ENCODE data around the gene MAVS.

The MAVS gene

DNA sequence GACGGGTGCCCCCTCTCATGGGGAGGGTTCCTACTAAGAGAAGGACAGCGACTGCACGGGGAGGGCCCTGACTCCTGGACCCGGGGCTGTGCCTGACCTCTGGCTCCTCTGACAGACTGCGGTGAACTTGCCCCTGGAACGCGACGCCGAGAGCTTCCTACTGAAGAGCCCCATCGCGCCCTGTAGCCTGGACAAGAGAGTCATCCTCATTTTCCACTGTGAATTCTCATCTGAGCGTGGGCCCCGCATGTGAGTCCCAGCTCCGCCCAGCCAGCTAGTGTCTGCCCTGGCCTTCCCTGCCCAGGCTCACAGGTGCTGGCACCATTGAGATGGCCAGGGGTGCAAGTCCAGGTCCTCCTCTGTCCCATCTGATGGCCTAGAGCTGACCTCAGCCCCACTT is 43.3 kb upstream of the MAVS start:
- H3K4me1 ChIP-seq (ENCODE audit: control insufficient read depth, insufficient read depth, low read length): peaks cover 40% of the 10 kb centered on the region
- H3K36me3 ChIP-seq (ENCODE audit: control insufficient read depth, insufficient read depth, low read length): peaks cover 59% of the 10 kb centered on the region
- no peak overlapping the region for H3K9ac ChIP-seq (ENCODE audit: low read depth, low read length)
- no peaks in the 10 kb centered on the region for H3K9me3 ChIP-seq (ENCODE audit: control insufficient read depth, insufficient read depth, low read length)
- no peaks in the 10 kb centered on the region for H3K27me3 ChIP-seq (ENCODE audit: control insufficient read depth, insufficient read depth, low read length)
- H3K4me3 ChIP-seq (ENCODE audit: low read depth, low read length): no peak overlapping the region
- H3K27ac ChIP-seq (ENCODE audit: low read depth, low read length): no peak overlapping the region

DNA sequence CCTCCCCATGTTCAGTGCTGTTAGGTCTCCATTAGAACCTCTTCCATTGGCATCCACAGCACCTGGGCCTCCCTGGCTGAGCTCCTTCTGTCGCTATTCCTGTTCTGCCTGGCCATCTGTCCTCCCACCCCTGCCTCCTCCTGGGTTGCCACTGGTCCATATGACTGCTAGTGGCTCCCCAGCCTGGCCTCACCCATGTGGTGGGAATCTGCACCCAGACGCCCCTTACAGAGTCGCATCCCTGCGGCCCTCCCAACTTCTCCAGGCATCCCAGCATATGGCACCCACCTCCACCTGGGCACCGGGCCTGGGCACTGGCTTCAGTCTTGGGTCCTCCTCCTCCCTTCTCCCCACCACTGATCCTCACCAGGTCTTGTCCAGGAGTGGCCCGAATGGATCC is 42.8 kb upstream of the MAVS start:
- H3K4me1 ChIP-seq (ENCODE audit: control insufficient read depth, insufficient read depth, low read length): peaks cover 37% of the 10 kb centered on the region
- H3K27me3 ChIP-seq (ENCODE audit: control insufficient read depth, insufficient read depth, low read length): no peaks in the 10 kb centered on the region
- peaks cover 55% of the 10 kb centered on the region for H3K36me3 ChIP-seq (ENCODE audit: control insufficient read depth, insufficient read depth, low read length)
- H3K27ac ChIP-seq (ENCODE audit: low read depth, low read length): no peak overlapping the region
- no peak overlapping the region for H3K4me3 ChIP-seq (ENCODE audit: low read depth, low read length)
- no peaks in the 10 kb centered on the region for H3K9me3 ChIP-seq (ENCODE audit: control insufficient read depth, insufficient read depth, low read length)
- H3K9ac ChIP-seq (ENCODE audit: low read depth, low read length): no peak overlapping the region

DNA sequence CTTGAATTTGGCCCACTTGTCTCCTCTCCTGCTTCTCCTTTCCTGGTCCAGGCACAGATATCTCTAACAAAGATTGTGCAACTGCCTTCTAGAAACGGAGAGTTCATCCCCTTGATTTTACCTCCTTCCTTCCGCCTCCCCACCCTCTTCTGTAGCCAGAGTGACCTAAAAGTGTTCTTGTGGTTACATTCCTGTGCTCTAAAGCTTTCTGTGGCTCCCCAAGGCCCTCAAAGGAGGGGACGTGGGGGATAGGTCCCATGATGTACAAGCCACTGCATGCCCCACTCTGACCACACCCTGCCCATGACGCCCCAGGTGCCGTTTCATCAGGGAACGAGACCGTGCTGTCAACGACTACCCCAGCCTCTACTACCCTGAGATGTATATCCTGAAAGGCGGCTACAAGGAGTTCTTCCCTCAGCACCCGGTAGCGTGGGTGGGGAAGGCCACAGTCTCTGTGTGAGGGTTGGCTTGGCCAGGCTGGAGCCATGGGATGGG is 42.3 kb upstream of the MAVS start:
- peaks cover 55% of the 10 kb centered on the region for H3K36me3 ChIP-seq (ENCODE audit: control insufficient read depth, insufficient read depth, low read length)
- no peak overlapping the region for H3K9ac ChIP-seq (ENCODE audit: low read depth, low read length)
- no peak overlapping the region for H3K4me3 ChIP-seq (ENCODE audit: low read depth, low read length)
- no peak overlapping the region for H3K27ac ChIP-seq (ENCODE audit: low read depth, low read length)
- H3K27me3 ChIP-seq (ENCODE audit: control insufficient read depth, insufficient read depth, low read length): no peaks in the 10 kb centered on the region
- H3K4me1 ChIP-seq (ENCODE audit: control insufficient read depth, insufficient read depth, low read length): peaks cover 32% of the 10 kb centered on the region
- H3K9me3 ChIP-seq (ENCODE audit: control insufficient read depth, insufficient read depth, low read length): no peaks in the 10 kb centered on the region

DNA sequence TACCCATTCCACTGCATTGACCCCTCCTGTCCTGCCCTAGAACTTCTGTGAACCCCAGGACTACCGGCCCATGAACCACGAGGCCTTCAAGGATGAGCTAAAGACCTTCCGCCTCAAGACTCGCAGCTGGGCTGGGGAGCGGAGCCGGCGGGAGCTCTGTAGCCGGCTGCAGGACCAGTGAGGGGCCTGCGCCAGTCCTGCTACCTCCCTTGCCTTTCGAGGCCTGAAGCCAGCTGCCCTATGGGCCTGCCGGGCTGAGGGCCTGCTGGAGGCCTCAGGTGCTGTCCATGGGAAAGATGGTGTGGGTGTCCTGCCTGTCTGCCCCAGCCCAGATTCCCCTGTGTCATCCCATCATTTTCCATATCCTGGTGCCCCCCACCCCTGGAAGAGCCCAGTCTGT is 41.9 kb upstream of the MAVS start:
- peaks cover 55% of the 10 kb centered on the region for H3K36me3 ChIP-seq (ENCODE audit: control insufficient read depth, insufficient read depth, low read length)
- H3K27me3 ChIP-seq (ENCODE audit: control insufficient read depth, insufficient read depth, low read length): no peaks in the 10 kb centered on the region
- H3K4me1 ChIP-seq (ENCODE audit: control insufficient read depth, insufficient read depth, low read length): peaks cover 29% of the 10 kb centered on the region
- H3K9ac ChIP-seq (ENCODE audit: low read depth, low read length): no peak overlapping the region
- H3K4me3 ChIP-seq (ENCODE audit: low read depth, low read length): no peak overlapping the region
- no peak overlapping the region for H3K27ac ChIP-seq (ENCODE audit: low read depth, low read length)
- no peaks in the 10 kb centered on the region for H3K9me3 ChIP-seq (ENCODE audit: control insufficient read depth, insufficient read depth, low read length)

DNA sequence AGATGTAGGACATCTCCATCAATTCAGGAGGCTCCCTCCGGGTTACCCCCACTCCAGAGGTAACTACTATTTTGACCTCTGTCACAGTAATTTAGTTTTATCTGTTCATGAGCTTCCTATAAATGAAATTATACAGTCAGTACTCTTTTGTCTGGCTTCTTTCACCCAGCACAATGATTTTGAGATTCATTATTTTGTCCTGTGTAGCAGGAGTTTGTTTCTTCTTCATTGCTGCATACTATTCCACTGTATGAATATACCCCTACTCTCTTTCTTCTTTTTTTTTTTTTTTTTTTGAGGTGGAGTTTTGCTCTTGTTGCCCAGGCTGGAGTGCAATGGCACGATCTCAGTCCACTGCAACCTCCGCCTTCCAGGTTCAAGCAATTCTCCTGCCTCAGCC is 38.1 kb upstream of the MAVS start:
- Histone ChIP-seq H3K27me3 (ENCODE audit: control insufficient read depth, insufficient read depth, low read length) (no peaks in the 10 kb centered on the region), H3K36me3 (ENCODE audit: control insufficient read depth, insufficient read depth, low read length) (peaks cover 26% of the 10 kb centered on the region), H3K27ac (ENCODE audit: low read depth, low read length) (no peak overlapping the region), H3K9ac (ENCODE audit: low read depth, low read length) (no peak overlapping the region), H3K9me3 (ENCODE audit: control insufficient read depth, insufficient read depth, low read length) (no peaks in the 10 kb centered on the region), H3K4me1 (ENCODE audit: control insufficient read depth, insufficient read depth, low read length) (peaks cover 14% of the 10 kb centered on the region), H3K4me3 (ENCODE audit: low read depth, low read length) (no peak overlapping the region)

DNA sequence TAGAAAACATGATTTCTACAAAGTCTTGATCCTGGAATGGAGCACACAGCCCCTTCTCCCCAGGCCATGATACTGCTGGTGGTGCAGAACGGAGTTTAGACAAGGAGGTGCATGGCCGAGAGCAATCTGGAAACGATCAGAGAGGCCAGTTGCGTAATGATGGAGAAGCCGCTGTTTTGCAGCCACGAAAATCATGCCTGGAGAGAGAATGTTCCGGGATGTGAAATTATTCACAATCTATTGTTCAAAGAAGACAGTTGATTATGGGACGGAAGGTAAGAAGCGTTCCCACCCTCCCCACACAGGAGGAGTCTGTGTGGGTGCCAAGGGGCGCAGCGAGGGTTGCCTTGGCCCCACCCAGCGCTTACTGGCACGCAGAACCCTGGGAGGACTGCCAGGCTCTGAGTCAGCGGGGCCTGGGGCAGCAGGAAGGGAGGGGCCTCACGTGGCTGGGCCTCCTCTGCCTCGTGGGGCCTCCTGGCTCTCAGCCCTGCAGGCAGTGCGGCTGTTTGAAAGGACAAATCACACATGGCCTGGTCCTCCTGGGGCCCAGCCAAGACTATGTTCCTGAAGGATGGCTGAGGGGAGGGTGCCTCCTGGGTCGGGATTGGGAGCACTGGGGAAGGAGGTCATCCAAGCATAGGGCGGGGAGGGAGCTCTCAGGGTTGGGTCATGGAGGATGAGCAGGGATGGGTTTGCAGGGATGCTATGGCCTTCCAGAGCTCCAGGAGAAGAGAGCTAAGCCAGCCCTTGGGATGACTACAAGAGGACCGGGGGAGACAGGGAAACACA is 35.0 kb upstream of the MAVS start:
- no peaks in the 10 kb centered on the region for H3K36me3 ChIP-seq (ENCODE audit: control insufficient read depth, insufficient read depth, low read length)
- H3K4me1 ChIP-seq (ENCODE audit: control insufficient read depth, insufficient read depth, low read length): peaks cover 20% of the 10 kb centered on the region
- no peaks in the 10 kb centered on the region for H3K9me3 ChIP-seq (ENCODE audit: control insufficient read depth, insufficient read depth, low read length)
- H3K27ac ChIP-seq (ENCODE audit: low read depth, low read length): no peak overlapping the region
- H3K27me3 ChIP-seq (ENCODE audit: control insufficient read depth, insufficient read depth, low read length): no peaks in the 10 kb centered on the region
- no peak overlapping the region for H3K9ac ChIP-seq (ENCODE audit: low read depth, low read length)
- H3K4me3 ChIP-seq (ENCODE audit: low read depth, low read length): no peak overlapping the region

DNA sequence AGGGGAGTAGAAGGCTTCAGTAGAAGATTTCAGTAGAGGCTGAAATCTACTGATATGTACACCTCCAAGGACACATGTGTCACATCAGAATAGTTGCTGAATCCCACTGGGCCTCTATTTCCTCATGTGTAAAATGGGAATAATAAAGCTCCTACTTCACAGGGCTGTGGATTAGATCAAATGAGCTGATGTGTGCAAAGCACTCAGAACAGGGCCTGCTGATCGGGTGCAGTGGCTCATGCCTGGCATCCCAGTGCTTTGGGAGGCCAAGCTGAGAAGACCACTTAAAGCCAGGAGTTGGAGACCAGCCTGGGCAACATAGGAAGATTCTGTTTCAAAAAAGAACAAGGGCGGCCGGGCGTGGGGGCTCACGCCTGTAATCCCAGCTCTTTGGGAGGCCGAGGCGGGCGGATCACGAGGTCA is 34.4 kb upstream of the MAVS start:
- Histone ChIP-seq H3K9me3 (ENCODE audit: control insufficient read depth, insufficient read depth, low read length) (no peaks in the 10 kb centered on the region), H3K4me3 (ENCODE audit: low read depth, low read length) (no peak overlapping the region), H3K27ac (ENCODE audit: low read depth, low read length) (no peak overlapping the region), H3K36me3 (ENCODE audit: control insufficient read depth, insufficient read depth, low read length) (no peaks in the 10 kb centered on the region), H3K27me3 (ENCODE audit: control insufficient read depth, insufficient read depth, low read length) (no peaks in the 10 kb centered on the region), H3K9ac (ENCODE audit: low read depth, low read length) (no peak overlapping the region), H3K4me1 (ENCODE audit: control insufficient read depth, insufficient read depth, low read length) (peaks cover 14% of the 10 kb centered on the region)

DNA sequence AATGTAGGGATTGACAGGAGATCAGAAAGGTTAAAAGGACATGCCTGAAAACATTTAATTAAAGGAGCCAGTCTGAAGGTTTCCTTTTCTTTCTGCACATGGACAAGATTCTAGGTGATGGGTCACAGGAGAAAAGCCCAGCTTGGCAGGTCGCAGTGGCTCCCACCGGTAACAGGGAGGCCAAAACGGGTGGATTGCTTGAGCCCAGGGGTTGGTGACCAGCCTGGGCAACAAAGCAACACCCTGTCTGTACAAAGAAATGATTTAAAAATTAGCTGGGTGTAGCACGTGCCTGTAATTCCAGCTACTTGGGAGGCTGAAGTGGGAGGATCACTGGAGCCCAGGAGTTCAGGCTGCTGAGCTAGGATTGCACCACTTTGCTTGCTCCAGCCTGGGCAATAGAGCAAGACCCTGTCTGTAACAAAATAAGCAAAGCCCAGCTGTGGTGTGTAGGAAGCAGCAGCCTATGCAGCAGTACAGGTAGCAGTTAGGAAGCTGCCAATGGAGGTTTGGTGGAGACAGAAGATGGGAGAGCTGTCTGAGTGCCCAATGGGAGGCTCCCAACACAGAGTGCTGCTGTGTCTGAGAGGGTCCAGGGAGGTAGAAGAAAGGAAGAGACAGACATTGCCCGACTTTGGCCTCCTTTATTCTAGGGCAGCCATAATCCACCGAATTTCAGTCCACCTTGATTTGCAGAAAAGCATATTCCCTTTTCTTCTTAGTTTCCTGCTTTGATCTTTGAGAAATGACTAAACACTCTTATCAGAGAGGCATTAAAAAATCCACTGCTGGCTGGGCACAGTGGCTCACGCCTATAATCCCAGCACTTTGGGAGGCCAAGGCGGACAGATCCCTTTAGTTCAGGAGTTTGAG is 33.4 kb upstream of the MAVS start:
- no peaks in the 10 kb centered on the region for H3K36me3 ChIP-seq (ENCODE audit: control insufficient read depth, insufficient read depth, low read length)
- H3K4me3 ChIP-seq (ENCODE audit: low read depth, low read length): no peak overlapping the region
- no peak overlapping the region for H3K9ac ChIP-seq (ENCODE audit: low read depth, low read length)
- H3K27ac ChIP-seq (ENCODE audit: low read depth, low read length): no peak overlapping the region
- H3K27me3 ChIP-seq (ENCODE audit: control insufficient read depth, insufficient read depth, low read length): no peaks in the 10 kb centered on the region
- no peaks in the 10 kb centered on the region for H3K9me3 ChIP-seq (ENCODE audit: control insufficient read depth, insufficient read depth, low read length)
- H3K4me1 ChIP-seq (ENCODE audit: control insufficient read depth, insufficient read depth, low read length): peaks cover 6% of the 10 kb centered on the region

DNA sequence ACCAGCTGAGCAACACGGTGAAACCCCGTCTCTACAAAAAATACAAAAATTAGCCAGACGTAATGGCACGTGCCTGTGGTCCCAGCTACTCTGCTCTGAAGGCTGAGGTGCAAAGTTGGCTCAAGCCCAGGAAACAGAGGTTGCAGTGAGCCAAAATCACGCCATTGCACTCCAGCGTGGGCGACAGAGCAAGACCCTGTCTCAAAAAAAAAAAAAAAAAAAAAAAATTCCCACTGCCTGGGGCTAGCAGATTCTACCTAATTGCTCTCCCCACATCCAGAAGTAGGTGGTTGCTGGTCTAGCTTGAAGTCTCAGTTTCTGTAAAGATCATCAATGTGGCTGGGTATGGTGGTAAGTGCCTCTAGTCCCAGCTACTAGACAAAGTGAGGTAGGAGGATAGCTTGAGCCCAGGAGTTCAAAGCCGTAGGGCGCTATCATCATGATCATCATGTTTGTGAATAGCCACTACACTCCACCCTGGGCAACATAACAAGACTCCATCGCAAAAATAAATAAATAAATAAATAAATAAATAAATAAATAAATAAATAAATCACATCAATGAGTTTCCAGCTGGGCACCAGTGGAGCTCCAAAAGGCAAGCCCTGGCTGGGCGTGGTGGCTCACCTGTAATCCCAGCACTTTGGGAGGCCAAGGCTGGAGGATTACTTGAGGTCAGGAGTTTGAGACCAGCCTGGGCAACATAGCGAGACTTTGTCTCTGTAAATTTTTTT is 32.6 kb upstream of the MAVS start:
- H3K27ac ChIP-seq (ENCODE audit: low read depth, low read length): no peak overlapping the region
- H3K36me3 ChIP-seq (ENCODE audit: control insufficient read depth, insufficient read depth, low read length): no peaks in the 10 kb centered on the region
- peaks cover 6% of the 10 kb centered on the region for H3K4me1 ChIP-seq (ENCODE audit: control insufficient read depth, insufficient read depth, low read length)
- H3K9me3 ChIP-seq (ENCODE audit: control insufficient read depth, insufficient read depth, low read length): no peaks in the 10 kb centered on the region
- no peaks in the 10 kb centered on the region for H3K27me3 ChIP-seq (ENCODE audit: control insufficient read depth, insufficient read depth, low read length)
- no peak overlapping the region for H3K9ac ChIP-seq (ENCODE audit: low read depth, low read length)
- H3K4me3 ChIP-seq (ENCODE audit: low read depth, low read length): no peak overlapping the region

DNA sequence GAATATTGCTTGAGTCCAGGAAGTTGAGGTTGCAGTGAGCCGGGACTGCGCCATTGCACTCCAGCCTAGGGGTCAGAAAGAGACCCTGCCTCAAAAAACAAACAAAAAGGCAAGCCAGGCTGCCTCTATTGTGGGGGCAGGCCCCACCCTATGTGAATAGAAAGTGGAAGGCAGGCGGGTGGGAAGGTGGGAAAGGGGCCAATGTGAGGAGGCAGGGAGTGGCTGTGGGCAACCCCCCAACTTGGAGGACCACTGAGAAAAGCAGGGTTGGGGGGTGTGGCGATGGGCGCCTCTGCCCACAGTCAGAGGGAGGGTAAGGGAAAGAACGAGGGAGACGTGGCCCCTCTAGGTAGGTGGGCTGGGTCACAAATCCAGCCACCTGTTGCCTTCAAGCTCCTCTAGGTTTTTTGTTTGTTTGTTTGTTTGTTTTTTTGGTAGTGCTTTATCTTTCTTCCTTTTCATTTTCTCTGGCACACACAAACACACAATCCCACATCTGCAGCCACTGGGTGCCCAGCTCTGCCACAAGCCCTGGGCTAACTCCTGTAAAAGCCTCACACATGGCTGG is 31.6 kb upstream of the MAVS start:
- Histone ChIP-seq H3K9ac (ENCODE audit: low read depth, low read length) (no peak overlapping the region), H3K36me3 (ENCODE audit: control insufficient read depth, insufficient read depth, low read length) (no peaks in the 10 kb centered on the region), H3K4me3 (ENCODE audit: low read depth, low read length) (no peak overlapping the region), H3K9me3 (ENCODE audit: control insufficient read depth, insufficient read depth, low read length) (no peaks in the 10 kb centered on the region), H3K27me3 (ENCODE audit: control insufficient read depth, insufficient read depth, low read length) (no peaks in the 10 kb centered on the region), H3K27ac (ENCODE audit: low read depth, low read length) (no peak overlapping the region), H3K4me1 (ENCODE audit: control insufficient read depth, insufficient read depth, low read length) (peaks cover 12% of the 10 kb centered on the region)

Measured in HUES48 (cell line).